IgD-negative memory B cell (primary cell): ENCODE results near the gene KRT28. TPM values are rescaled to one million over a fixed set of nuclear protein-coding genes. Genes with fewer than 3 reads are reported as not detected.
"Not testable (repeated sequence)": the region's sequence is repeated elsewhere in the genome, so short reads cannot be mapped to it uniquely, and the experiment has no call there.

Experiments
- H3K27ac Mint-ChIP-seq, 3 donors: one replicate each; pipeline ENCODE4 v1.8.0; 2020 to 2022; ENCODE audit warnings: mild to moderate bottlenecking in 3 of 3, mixed read lengths in 3 of 3, moderate library complexity in 1 of 3
- H3K27me3 Mint-ChIP-seq: one replicate; pipeline ENCODE4 v1.8.0; 2021; ENCODE audit warnings: mixed read lengths
- H3K36me3 Mint-ChIP-seq: one replicate; pipeline ENCODE4 v1.8.0; 2020; ENCODE audit warnings: mild to moderate bottlenecking, mixed read lengths
- H3K4me1 Mint-ChIP-seq, 3 donors: one replicate each; pipeline ENCODE4 v1.8.0; 2020 to 2022; ENCODE audit warnings: mixed read lengths in 3 of 3, mild to moderate bottlenecking in 1 of 3
- H3K4me3 Mint-ChIP-seq, 4 donors: one replicate each; pipeline ENCODE4 v1.8.0; 2020 to 2022; ENCODE audit warnings: mild to moderate bottlenecking in 4 of 4, mixed read lengths in 4 of 4, moderate library complexity in 3 of 4
- H3K9me3 Mint-ChIP-seq, 3 donors: one replicate each; pipeline ENCODE4 v1.8.0; 2020 to 2021; ENCODE audit warnings: mixed read lengths in 3 of 3, mild to moderate bottlenecking in 1 of 3
- polyA plus RNA-seq: library from polyadenylated mRNA; unstranded; fragments of 300-500 nt; fragmentation: Illumina TruSeq; gene quantifications from one replicate; pipeline ENCODE4 v1.2.3, GENCODE V29; 2021

KRT28 gene
- polyA plus RNA-seq, 1 donor from 2014 or later, result not detected

DNA sequence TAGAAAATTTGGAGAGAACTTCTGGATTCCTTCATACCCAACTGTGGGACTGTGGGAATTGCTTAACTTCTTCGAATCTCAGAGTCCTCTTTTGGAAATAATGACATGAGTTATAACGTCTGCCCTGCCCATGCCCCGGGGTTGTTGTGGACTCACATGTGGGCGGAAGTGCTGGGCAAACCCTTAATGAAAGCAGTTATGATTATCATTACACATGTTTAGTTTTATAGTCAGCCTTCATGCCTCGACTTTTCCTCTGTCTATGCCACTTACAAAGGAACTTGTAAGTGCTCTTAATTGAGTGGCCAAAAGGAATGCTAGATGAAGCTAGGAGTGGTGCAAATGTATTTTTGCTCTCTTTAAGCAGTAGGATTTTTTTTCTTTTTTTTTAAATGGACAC, 21.3 kb downstream of the KRT28 start:
- no peak overlapping the region for H3K27ac Mint-ChIP-seq
- no peak overlapping the region for H3K4me3 Mint-ChIP-seq
- H3K27me3 Mint-ChIP-seq, result peaks cover 39% of the 10 kb centered on the region
- peaks cover 0 to 2% (median 0%) of the 10 kb centered on the region in 3 donors for H3K4me1 Mint-ChIP-seq
- H3K36me3 Mint-ChIP-seq, result peaks cover 2% of the 10 kb centered on the region
- no peaks in the 10 kb centered on the region for H3K9me3 Mint-ChIP-seq

DNA sequence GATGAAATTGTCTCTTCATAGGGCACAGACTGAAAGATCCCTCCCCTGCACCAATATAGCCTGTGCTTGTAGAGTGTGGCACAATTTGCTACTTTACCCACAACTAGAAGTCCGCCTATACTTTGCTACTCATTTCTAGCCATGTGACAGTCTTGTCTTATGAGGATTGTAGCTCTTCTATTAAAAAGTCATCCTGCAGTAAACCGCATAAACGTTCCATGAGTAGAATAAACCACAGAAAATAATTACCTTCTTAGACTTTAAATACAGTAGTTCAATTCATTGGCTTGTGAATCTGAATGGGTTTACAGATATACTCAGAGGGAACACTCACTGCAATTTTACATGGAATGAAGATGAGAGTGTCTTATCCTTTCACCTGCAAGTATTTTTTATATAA, 21.8 kb downstream of the KRT28 start:
- H3K4me1 Mint-ChIP-seq, result peaks cover 0 to 2% (median 0%) of the 10 kb centered on the region in 3 donors
- peaks cover 39% of the 10 kb centered on the region for H3K27me3 Mint-ChIP-seq
- H3K27ac Mint-ChIP-seq, result no peak overlapping the region
- H3K9me3 Mint-ChIP-seq, result no peaks in the 10 kb centered on the region
- no peaks in the 10 kb centered on the region for H3K36me3 Mint-ChIP-seq
- no peak overlapping the region for H3K4me3 Mint-ChIP-seq

DNA sequence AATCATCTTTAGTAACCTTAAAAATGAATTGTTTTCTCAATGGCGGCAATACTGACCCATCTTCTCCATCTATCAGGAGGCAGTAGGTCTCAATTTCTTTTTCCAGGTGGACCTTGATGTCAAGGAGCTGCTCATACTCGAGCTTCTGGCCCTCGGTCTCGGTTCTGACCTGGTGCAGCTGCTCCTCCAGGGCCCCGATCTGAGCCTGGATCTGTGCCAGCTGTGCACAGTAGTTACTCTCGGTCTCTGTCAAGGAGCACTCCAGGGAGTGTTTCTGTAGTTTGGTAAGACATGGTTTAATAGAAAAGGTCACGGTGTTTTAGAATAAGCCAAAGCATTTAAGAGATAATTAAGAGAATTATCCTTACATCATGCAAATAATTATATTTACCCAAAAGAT, 22.3 kb downstream of the KRT28 start:
- H3K4me3 Mint-ChIP-seq, result no peak overlapping the region
- H3K4me1 Mint-ChIP-seq, result peaks cover 0 to 2% (median 0%) of the 10 kb centered on the region in 3 donors
- H3K9me3 Mint-ChIP-seq, result no peaks in the 10 kb centered on the region

DNA sequence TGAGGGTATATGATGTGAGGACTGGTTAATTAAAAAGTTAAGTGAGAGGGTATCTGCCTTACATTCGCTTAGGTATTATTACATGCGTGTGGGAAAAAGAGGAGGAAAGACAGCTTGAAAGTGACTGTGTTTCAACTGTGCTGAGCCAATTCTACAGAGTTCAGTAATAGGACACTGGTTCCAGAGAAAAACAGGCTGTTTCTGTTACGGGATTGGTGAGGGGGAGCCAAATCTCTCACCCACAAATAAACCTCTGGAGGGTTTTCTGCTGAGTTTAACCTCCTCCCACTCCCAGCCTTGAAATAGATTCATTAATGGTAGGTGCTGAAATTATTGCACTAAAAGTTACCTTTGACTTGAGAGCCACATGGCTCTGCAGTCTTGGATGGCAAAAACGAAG, 23.8 kb downstream of the KRT28 start:
- Mint-ChIP-seq H3K4me3 (no peak overlapping the region), H3K27me3 (peaks cover 41% of the 10 kb centered on the region), H3K9me3 (no peaks in the 10 kb centered on the region), H3K36me3 (no peaks in the 10 kb centered on the region), H3K4me1 (peaks cover 0 to 2% (median 0%) of the 10 kb centered on the region in 3 donors), H3K27ac (no peak overlapping the region)

More for the DNA sequence above, 22.3 kb downstream of the KRT28 start:
- Mint-ChIP-seq H3K27me3 (peaks cover 41% of the 10 kb centered on the region), H3K27ac (no peak overlapping the region), H3K36me3 (no peaks in the 10 kb centered on the region)

DNA sequence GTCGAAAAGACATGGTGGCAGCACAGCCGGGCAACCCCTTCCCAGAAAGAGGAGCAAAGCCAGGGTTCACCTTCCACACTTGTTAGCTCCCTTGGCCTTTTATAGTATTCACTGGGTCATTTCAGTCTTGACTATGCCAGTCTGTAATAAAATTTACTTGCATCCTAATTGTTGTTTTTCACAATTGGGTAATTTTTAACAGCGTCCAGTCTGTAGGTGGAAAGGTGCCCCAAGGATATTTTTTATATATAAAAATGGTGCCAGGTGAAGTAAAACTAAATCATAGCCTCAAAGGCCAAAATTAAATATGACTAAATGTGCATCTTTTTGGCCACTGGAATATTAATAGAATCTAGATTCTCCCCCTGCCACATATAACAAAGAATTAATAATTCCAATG, 27.7 kb downstream of the KRT28 start, which contains the start of gene KRT26:
Gene KRT26, minus strand, starts transcription at position 101 of the 400 bp plus-strand sequence. Its CDS starts 88 bp downstream, at position 13.
- H3K4me3 Mint-ChIP-seq, result peak within 1 kb of the TSS in 1 of 4 donors; percentile 2
- peaks cover 25% of the 10 kb centered on the region for H3K27me3 Mint-ChIP-seq
- H3K4me1 Mint-ChIP-seq, result no peaks in the 10 kb centered on the region
- H3K36me3 Mint-ChIP-seq, result no peaks in the 10 kb centered on the region
- no peaks in the 10 kb centered on the region for H3K9me3 Mint-ChIP-seq
- no peak within 1 kb of the TSS for H3K27ac Mint-ChIP-seq

DNA sequence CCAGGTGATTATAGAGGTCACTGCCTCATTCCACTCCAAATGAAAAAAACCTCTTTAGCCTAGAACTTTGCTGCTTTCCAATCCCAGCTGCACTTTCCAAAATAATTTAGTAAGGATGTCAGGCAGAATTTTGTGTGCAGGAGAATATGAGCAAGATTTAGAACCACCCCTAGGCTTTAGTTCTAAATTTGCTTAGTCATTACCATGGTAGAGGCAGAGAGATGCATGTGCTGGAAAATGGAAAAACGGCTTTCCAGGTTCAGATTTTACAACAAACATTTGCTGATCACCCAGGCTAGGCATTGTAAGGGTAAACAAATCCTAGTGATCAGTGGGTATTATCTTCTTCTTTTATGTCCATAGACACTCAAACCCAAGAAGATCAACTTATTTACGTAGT, 34.1 kb downstream of the KRT28 start:
- no peaks in the 10 kb centered on the region for H3K36me3 Mint-ChIP-seq
- H3K4me1 Mint-ChIP-seq, result no peaks in the 10 kb centered on the region
- H3K4me3 Mint-ChIP-seq, result no peak overlapping the region
- peaks cover 14 to 20% (median 17%) of the 10 kb centered on the region in 3 donors for H3K9me3 Mint-ChIP-seq
- H3K27me3 Mint-ChIP-seq, result peaks cover 11% of the 10 kb centered on the region
- no peak overlapping the region for H3K27ac Mint-ChIP-seq

DNA sequence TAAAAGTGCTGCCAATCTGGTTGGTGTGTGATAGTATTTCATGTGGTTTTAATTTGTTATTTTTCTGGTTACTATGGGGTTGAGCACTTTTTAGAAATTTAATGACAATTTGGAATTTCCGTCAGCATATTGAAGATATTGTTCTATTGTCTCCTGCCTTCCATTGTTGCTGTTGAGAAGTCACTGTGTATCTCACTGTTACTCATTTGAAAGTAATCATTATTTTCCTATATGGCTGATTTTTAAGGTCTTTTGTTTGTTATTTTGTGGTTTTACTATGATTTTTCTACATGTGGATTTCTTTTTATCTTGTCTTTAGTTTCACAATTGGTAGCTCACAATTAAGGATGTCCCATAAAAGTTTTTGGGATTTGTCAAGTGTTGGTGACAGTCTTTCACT, 36.0 kb downstream of the KRT28 start:
- Mint-ChIP-seq H3K4me1 (no peaks in the 10 kb centered on the region), H3K9me3 (peaks cover 21 to 36% (median 28%) of the 10 kb centered on the region in 3 donors), H3K36me3 (no peaks in the 10 kb centered on the region), H3K27me3 (peaks cover 11% of the 10 kb centered on the region), H3K4me3 (no peak overlapping the region), H3K27ac (no peak overlapping the region)

DNA sequence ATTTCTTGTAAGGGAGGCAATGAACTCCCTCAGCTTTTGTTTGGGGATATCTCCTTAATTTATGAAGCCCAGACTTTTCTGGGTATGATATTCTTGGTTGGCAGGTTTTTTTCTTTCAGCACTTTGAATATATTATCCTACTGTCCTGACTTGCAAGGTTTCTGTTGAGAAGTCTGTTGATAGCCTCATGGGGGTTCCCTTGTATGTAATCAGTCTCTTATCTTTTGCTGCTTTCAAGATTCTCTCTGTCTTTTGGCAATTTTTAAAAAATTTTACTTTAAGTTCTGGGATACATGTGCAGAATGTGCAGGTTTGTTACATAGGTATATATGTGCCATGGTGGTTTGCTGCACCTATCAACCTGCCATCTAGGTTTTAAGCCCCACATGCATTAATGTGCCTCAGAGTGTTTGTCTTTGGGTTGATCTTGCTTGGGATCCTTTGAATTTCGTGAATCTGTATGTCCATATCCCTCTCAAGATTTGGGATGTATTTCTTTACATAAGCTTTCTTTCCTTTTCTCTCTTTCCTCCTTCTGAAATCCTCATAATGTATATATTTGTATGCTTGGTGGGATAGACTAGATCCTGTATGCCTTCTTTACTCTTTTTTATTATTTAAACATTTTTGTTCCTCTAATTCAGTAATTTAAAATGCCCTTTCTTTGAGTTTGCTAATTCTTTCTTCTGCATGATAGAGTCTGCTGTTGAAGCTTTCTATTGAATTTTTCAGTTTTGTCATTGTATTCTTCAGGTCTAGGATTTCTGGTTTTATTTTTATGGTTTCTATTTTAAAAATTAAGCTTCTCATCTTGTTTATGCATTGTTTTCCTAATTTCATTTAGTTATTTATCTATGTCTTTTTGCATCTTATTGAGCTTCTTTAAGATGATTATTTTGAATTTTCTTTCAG, 39.4 kb downstream of the KRT28 start:
- peaks cover 28 to 52% (median 35%) of the 10 kb centered on the region in 3 donors for H3K9me3 Mint-ChIP-seq
- H3K27me3 Mint-ChIP-seq, result peaks cover 11% of the 10 kb centered on the region
- H3K4me3 Mint-ChIP-seq, result no peak overlapping the region
- H3K36me3 Mint-ChIP-seq, result peaks cover 4% of the 10 kb centered on the region
- H3K27ac Mint-ChIP-seq, result no peak overlapping the region
- H3K4me1 Mint-ChIP-seq, result no peaks in the 10 kb centered on the region

DNA sequence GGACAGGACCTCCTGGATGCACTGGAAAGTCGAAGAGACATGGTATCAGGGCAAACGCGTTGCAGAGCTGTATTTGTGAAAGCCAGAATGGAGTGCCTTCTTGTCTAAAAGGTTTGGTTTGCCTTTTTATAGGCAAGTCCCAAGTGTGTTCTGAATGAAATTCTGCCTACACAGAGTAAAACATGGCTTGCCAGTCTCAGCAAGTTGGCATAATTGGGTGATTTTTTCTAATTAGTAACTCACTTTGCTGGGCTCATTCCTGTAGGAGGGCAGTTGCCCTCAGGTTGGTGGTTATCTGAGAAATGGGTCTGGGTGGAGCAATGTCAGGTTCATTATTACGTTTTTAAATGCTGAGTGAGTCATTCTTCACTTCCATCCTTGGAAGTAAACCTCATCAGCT, 44.5 kb downstream of the KRT28 start, which contains the start of gene KRT25:
Gene KRT25, minus strand, starts transcription at position 101 of the 400 bp plus-strand sequence. Its CDS starts 60 bp downstream, at position 41.
- Mint-ChIP-seq H3K4me3 (no peak within 1 kb of the TSS), H3K27ac (no peak within 1 kb of the TSS), H3K27me3 (peaks cover 17% of the 10 kb centered on the region), H3K4me1 (no peaks in the 10 kb centered on the region), H3K9me3 (peaks cover 12 to 30% (median 14%) of the 10 kb centered on the region in 3 donors), H3K36me3 (peaks cover 4% of the 10 kb centered on the region)

DNA sequence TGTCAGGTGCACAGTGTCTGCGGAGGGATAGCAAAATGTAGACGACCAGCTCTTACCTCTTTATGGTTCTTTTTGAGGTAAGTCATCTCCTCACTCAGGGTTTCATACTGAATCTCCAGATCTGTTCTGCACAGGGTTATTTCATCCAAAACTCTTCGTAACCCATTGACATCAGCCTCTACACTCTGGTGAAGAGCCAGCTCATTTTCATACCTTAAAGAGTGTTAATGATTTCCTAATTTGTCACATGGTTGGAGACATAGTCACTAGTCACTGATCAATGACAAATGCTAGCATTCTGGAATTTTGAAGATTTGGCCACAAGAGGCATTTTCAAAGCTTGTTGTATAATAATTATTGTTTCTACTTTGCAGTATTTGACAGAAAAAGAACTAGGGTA, 46.0 kb downstream of the KRT28 start:
- H3K4me1 Mint-ChIP-seq, result no peaks in the 10 kb centered on the region
- no peak overlapping the region for H3K4me3 Mint-ChIP-seq
- peaks cover 8 to 16% (median 10%) of the 10 kb centered on the region in 3 donors for H3K9me3 Mint-ChIP-seq
- peaks cover 4% of the 10 kb centered on the region for H3K36me3 Mint-ChIP-seq
- H3K27me3 Mint-ChIP-seq, result peaks cover 21% of the 10 kb centered on the region
- no peak overlapping the region for H3K27ac Mint-ChIP-seq

DNA sequence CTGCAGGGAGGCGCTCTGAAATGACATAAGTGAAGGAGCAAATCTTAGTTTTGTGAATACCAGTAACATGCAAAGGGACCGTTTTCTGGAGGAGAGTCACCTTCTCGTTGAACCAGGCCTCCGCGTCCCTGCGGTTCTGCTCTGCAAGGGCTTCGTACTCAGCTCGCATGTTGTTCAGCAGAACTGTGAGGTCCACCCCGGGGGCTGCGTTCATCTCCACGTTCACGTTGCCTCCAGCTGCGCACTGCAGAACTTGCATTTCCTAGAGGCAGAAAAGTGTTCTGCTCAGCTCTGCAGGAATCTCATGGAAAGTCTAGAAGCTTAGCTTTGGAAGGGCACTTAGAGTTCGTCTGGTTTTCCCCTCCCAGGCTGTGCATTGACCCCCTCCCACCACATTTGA, 48.7 kb downstream of the KRT28 start:
- Mint-ChIP-seq H3K36me3 (no peaks in the 10 kb centered on the region), H3K27ac (no peak overlapping the region), H3K27me3 (peaks cover 29% of the 10 kb centered on the region), H3K4me1 (no peaks in the 10 kb centered on the region), H3K4me3 (no peak overlapping the region), H3K9me3 (peaks cover 0 to 6% (median 4%) of the 10 kb centered on the region in 3 donors)

DNA sequence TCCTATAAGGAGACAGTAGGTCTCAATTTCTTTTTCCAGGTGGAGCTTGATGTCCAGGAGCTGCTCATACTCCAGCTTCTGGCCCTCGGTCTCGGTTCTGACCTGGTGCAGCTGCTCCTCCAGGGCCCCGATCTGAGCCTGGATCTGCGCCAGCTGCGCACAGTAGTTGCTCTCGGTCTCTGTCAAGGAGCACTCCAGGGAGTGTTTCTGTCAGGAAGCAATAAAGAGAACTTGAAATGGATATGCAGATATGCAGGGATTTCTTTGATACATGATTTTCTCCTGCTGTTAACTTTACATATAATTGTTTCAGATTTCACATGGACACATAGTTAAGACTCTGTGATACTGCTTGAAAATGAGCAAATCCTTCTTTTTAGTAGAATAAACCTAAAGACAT, 49.4 kb downstream of the KRT28 start:
- Mint-ChIP-seq H3K27me3 (peaks cover 27% of the 10 kb centered on the region), H3K27ac (no peak overlapping the region), H3K4me3 (no peak overlapping the region), H3K4me1 (no peaks in the 10 kb centered on the region), H3K36me3 (no peaks in the 10 kb centered on the region), H3K9me3 (peaks cover 0 to 6% (median 4%) of the 10 kb centered on the region in 3 donors)

DNA sequence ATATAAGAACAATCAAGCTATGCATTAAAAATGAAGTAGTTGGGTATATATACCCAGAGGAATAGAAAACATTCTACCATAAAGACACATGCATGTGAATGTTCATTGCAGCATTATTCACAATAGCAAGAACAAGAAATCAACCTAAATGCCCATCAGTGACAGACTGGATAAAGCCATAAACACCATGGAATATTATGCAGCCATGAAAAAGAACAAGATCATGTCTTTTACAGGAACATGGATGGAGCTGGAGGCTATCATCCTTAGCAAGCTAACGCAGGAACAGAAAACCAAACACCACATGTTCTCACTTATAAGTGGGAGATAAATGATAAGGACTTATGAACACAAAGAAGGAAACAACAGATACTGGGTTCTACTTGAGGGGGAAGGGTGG, 51.1 kb downstream of the KRT28 start:
- not testable (repeated sequence) for H3K36me3 Mint-ChIP-seq, H3K9me3 Mint-ChIP-seq, H3K4me1 Mint-ChIP-seq, H3K4me3 Mint-ChIP-seq, H3K27ac Mint-ChIP-seq
- peaks cover 26% of the 10 kb centered on the region for H3K27me3 Mint-ChIP-seq
